ENCODE measurements around the gene ARHGEF33. TPM values are rescaled to one million over a fixed set of nuclear protein-coding genes. Genes with fewer than 3 reads are reported as not detected.

ARHGEF33 gene
- total and polyA plus RNA-seq, 2 of the 13 experiments (the other 11 are each of a cell fraction or from before 2014, with no cell fraction given), result 0.04 TPM; not detected in 1

GRCh38 chr2:38947241-38948239 is 57.9 kb downstream of the ARHGEF33 start (continued):
- TF ChIP-seq, protein P1, sequence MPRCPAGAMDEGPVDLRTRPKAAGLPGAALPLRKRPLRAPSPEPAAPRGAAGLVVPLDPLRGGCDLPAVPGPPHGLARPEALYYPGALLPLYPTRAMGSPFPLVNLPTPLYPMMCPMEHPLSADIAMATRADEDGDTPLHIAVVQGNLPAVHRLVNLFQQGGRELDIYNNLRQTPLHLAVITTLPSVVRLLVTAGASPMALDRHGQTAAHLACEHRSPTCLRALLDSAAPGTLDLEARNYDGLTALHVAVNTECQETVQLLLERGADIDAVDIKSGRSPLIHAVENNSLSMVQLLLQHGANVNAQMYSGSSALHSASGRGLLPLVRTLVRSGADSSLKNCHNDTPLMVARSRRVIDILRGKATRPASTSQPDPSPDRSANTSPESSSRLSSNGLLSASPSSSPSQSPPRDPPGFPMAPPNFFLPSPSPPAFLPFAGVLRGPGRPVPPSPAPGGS (CRISPR knock-in tag; IDR thresholded peaks at IDR 0.05), result 0 out of 2 replicates have a peak, but pooled peaks have one; percentile 48
- TF ChIP-seq ZNF670 (CRISPR knock-in tag; IDR thresholded peaks at IDR 0.05; ENCODE audit: borderline replicate concordance) (no peak), ZNF605 (CRISPR knock-in tag; IDR thresholded peaks at IDR 0.05) (peak; percentile 39; the same call in 1 of the 2 replicates), ZFP36L1 (CRISPR knock-in tag; IDR thresholded peaks at IDR 0.05) (no peak), NFAT5 (CRISPR knock-in tag; IDR thresholded peaks at IDR 0.05) (no peak), ZNF777 (CRISPR knock-in tag; IDR thresholded peaks at IDR 0.05) (no peak), NRL (CRISPR knock-in tag; IDR thresholded peaks at IDR 0.05; ENCODE audit: borderline replicate concordance) (no peak), ZNF251 (CRISPR knock-in tag; IDR thresholded peaks at IDR 0.05) (no peak), ZNF101 (CRISPR knock-in tag; IDR thresholded peaks at IDR 0.05; ENCODE audit: borderline replicate concordance, low read depth) (no peak), ZFP36L2 (CRISPR knock-in tag; IDR thresholded peaks at IDR 0.05) (no peak), ZBTB4 (CRISPR knock-in tag; IDR thresholded peaks at IDR 0.05; ENCODE audit: borderline replicate concordance) (no peak)
- TF ChIP-seq, protein P2, sequence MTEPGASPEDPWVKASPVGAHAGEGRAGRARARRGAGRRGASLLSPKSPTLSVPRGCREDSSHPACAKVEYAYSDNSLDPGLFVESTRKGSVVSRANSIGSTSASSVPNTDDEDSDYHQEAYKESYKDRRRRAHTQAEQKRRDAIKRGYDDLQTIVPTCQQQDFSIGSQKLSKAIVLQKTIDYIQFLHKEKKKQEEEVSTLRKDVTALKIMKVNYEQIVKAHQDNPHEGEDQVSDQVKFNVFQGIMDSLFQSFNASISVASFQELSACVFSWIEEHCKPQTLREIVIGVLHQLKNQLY (CRISPR knock-in tag; IDR thresholded peaks at IDR 0.05), result no peak
- TF ChIP-seq, protein P3, sequence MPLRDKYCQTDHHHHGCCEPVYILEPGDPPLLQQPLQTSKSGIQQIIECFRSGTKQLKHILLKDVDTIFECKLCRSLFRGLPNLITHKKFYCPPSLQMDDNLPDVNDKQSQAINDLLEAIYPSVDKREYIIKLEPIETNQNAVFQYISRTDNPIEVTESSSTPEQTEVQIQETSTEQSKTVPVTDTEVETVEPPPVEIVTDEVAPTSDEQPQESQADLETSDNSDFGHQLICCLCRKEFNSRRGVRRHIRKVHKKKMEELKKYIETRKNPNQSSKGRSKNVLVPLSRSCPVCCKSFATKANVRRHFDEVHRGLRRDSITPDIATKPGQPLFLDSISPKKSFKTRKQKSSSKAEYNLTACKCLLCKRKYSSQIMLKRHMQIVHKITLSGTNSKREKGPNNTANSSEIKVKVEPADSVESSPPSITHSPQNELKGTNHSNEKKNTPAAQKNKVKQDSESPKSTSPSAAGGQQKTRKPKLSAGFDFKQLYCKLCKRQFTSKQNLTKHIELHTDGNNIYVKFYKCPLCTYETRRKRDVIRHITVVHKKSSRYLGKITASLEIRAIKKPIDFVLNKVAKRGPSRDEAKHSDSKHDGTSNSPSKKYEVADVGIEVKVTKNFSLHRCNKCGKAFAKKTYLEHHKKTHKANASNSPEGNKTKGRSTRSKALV (CRISPR knock-in tag; IDR thresholded peaks at IDR 0.05), result 0 out of 2 replicates have a peak, but pooled peaks have one; percentile 52
